ENCODE results near the gene APOL4.

DNA sequence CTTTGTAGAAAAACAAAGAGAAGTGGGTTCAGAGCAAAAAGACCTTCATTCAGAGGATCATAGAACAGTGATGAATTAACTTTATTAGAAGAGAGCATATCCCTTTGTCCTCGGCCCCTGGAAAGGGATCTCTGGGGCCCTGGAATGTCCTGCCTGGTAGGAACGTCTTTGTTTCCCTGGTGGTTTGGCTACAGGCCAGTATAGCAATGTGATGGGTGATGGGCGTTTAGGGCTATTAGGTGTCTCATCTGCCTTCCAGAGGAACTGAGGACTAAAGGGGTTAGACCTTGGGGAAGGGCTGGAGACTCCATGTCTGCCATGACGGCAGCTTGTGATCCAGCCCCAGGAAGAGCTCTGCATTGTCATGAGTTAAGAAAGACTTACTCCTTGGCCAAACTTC, 9.1 kb downstream of the APOL4 start:
- TF ChIP-seq, protein P1, sequence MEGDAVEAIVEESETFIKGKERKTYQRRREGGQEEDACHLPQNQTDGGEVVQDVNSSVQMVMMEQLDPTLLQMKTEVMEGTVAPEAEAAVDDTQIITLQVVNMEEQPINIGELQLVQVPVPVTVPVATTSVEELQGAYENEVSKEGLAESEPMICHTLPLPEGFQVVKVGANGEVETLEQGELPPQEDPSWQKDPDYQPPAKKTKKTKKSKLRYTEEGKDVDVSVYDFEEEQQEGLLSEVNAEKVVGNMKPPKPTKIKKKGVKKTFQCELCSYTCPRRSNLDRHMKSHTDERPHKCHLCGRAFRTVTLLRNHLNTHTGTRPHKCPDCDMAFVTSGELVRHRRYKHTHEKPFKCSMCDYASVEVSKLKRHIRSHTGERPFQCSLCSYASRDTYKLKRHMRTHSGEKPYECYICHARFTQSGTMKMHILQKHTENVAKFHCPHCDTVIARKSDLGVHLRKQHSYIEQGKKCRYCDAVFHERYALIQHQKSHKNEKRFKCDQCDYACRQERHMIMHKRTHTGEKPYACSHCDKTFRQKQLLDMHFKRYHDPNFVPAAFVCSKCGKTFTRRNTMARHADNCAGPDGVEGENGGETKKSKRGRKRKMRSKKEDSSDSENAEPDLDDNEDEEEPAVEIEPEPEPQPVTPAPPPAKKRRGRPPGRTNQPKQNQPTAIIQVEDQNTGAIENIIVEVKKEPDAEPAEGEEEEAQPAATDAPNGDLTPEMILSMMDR (IDR thresholded peaks at IDR 0.05) = no peak
- no peak for TF ChIP-seq EZH2phosphoT487 (IDR thresholded peaks at IDR 0.05)
- TF ChIP-seq EZH2 (IDR thresholded peaks at IDR 0.05) = no peak

Data from neural progenitor cell (in vitro differentiated cells).